HS-27A (cell line): ENCODE results near the gene SDHA.
"Not testable (repeated sequence)": the region's sequence is repeated elsewhere in the genome, so short reads cannot be mapped to it uniquely, and the experiment has no call there.

ENCODE experiments used
- DNase-seq: peaks from one replicate; pipeline ENCODE4 v3.0.0-alpha.2; 2012; ENCODE audit warnings: low read depth, missing footprints

SDHA gene

DNA sequence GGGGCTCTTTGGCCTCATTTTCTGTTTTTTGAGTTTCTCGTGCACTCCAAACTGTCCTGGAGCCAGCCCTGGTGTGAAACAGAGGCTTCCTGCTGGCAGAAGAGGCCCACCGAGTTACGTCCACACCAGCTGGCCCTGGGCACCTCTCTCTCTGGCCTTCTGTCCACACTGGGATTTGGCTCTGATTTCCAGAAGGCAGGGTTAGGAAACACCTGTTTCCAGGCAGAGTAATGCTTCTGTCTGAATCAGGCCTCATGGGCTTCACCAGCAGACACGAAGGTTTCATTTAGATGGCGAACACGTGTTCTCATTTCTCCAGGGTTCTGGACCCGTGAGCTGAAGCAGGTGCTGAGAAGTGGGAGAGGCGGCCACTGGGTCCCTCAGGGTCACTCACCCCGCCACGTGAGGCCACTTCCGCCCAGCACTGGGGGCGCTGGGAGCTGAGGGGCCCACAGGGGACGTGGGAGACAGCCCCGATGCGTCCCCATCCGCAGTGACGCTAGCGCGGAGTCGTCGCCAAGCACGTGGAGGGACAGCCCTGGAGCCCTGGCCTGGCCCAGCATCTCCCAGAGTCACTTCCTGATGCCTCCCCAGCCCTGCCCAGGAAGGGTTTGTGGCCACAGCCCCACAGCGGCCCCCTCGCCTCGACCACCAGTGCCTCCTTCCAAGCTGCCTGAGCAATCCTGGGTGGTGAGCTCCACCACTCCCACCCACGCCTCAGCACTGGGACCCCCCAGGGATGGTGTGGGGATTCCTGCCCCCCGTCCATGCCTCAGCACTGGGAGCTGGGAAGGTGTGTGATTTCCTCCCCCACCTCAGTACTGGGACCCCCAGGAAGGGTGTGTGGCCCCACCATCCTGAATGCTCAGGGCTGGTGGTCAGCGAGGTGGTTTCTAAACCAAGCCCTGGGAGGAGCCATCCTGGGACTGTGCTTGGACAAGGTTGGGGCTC is 31.8 kb upstream of the SDHA start:
- DNase-seq: no peak

DNA sequence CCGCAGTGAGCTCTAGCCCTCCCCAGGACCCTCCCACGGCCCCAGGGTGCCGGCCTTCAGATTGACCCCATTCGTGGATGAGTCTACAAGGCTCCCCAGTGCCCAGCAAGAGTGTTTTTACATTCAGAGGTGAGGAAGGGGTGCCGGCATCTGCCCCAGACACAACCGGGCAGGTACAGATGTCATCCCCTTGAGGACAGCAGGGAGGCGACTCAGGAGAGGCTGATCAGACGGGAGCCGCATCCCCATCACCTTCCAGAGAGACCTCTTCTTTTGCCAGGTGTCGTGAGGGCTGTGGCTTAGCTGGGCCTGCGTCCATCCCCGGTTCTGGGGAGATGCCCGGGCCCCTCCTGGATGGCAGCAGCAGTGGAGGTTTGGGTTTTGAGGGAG is 31.1 kb upstream of the SDHA start:
- DNase-seq: no peak

DNA sequence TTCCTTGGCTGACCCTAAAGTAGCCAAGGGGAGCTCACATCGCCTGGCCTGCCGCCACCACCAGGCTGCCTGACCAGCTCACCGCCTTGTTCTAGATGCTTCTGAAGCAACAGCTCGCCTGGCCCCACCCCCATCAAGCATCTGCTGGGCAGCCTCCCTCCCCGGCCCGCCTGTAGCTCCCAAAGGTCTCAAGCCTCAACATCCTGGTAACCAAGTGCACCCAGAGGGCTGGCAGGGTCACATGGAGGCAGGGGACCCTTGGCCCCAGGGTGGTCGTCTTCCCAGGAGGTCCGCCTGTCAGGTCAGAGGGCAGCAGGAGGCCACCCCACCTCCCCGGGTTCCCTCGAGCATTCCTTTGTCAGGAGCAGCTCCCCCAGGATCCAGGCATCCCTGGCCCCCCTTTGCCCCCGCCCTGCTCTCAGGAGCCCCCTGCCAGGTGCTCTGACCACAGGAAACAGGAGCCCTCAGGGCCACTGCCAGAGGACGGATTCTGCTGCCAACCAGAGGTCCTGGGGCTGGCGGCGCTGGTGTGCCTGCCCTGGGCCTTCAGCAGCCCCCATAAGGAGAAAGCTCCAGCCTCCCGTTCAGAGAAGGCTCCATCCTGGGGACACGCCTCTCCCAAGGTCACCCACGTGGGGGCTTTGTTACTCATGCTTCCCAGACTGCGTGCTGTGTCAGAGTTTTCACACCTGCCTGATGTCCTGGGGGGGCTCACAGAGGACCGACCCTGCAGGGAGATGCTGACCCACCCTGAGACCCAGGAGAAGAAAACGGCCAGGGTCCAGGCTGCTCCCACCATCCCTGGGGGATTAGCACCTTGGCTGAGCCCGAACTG is 30.3 kb upstream of the SDHA start:
- DNase-seq: no peak

DNA sequence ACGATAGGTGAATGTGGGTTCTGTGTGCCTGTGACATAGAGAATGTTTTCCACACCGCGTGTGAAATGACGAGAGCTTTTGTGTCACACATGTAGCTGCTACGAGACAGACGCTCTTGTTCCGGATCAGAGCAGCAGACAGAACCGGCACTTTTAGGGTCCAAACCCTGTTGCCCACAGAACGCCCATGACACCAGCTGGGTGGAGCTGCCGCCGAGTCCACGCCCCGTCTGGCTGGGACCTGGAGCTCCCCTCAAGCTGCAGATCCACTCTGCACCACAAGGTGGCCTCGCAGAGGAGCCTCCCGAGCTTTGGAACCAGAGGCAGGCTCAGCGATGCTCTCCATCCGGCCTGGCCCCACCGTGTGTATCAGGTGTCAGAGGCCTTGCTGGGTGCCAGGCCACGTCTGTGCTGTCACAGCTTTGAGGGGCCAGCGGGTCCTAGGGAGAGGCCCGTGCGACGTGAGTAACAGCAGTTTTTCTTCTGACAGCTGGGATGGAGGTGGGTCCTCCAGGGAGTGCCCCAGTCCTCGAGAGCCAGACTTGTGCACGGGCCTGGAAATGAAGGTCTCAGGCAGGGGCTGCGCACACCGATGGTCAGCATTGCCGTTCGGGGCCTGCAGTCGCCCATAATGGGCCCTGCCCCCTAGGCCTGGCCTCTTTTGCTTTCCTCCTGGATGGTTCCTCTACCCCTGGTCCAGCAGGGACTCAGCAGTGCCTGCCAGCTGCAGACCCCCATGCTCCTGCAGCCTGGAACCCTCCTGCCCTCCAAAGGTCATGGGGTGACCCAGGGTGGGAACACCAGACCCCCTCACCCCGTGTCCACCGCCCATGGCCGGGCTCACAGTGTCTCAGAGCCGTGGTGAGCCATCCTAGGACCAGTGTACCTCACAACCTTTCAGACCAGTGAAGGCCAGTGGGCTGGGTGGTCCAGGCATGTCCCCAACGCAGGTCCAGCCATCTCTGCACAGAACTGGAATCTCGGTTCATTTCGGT is 29.3 kb upstream of the SDHA start:
- DNase-seq: peak; percentile 59

DNA sequence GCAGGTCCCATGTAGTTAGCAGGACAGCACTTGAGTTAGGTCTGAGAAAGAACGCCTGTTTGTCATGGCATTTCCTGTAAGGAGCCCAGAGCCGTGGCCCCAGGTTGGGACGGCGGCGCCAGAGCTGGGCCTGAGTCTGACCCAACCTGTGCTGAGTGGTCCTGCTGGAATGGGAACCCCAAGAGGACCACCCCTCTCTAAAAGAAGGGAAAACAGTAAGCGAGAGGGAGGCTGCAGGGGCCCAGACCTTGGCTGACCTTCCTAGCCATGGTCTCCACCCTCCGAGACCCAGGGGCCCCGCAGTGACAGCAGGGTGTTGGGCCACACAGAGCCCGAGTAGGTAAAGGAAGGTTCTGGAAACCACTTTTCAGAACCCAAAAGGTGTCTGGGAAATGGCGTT is 28.6 kb upstream of the SDHA start:
- no peak for DNase-seq

DNA sequence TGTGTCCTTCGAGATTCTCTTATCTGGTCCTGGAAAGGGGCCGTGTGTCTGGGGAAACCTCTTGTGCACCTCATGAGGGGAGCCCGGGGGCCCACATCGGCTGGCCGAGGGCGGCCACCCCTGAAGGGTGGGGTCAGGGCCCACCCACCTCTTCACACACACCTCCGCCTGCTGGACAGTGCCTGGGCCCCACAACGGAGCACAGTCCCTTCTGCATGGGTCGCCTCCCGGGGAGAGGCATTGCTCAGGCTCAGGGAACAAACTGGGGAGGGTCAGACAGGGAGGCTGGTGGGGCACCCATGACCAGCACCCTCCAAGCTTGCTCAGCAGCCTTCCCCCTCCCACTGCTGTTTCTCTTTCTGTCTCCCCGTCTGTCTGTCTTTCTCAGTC is 28.1 kb upstream of the SDHA start:
- DNase-seq: no peak

DNA sequence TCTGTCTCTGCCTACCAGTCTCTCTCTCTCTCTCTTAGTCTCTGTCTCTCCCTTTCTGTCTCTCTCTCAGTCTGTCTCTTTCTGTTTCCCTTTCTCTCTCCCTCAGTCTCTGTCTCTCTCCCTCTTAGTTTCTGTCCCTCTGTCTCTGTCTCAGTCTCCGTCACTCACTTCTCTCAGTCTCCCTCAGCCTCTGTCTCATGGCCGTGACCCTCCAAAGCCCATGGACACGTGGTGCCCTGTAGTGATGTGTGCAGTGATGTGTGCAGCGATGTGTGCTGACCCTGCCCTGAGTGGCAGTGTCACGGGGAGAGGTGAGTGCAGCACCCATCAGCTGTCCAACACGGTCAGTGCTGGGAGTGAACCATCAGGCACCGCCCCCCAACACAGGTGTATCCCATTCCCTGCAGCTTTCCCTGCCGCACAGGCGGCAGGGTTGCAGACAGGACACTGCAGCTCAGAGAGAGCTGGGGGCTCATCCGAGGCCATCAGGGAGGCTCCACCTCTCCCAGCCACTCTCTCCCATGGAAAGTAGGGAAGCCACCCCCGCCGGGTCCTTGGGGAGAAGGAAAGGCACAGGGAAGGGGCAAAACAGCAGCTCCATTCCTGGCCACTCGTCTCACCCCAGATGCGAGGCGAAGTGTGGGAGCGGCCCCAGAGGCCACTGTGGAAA is 27.6 kb upstream of the SDHA start:
- no peak for DNase-seq

DNA sequence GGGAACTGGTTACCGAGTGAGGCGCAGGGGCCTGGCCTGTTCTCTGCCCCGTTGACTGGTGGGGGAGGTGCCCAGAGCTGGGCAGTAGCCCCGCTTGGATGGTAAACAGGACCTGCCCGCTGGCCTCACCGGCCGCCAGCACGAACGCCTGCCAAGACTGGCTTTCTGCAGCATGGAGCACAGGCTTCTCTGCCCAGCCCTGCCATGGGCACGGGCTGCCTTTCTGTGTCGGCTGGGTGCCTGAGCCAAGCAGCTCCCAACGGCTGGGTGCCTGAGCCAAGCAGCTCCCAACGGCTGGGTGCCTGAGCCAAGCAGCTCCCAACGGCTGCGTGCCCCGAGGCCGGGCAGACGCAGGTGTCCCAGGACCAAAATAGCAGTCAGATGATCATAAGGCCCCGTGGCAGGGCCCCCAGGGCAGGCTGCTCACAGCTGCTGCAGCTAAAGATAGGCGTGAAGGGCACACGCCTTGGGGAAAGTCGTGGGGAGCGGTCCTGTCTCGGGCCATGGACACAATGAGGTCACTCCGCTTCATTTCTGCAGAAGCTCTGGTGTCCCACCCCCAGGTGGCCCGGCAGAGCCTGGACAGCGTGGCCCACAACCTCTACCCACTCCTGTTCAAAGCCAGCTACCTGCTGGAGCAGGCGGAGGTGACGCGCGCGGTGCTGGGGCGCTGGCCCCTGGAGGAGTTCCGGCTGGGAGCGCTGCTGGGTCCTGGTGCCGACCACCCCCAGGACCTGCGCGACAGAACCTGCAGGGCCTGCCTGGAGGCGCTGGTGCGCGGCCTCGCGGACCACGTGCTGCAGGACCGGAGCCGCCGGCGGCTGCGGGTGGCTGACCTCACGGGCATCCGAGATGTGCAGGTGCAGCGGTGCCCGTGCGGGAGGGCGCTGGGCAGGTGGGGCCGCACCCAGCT is 26.8 kb upstream of the SDHA start, which contains the start of gene LRRC14B:
Gene LRRC14B (plus strand): TSS at position 460 of the 913 bp plus-strand sequence. CDS start 44 bp downstream, at position 504.
- no peak for DNase-seq

DNA sequence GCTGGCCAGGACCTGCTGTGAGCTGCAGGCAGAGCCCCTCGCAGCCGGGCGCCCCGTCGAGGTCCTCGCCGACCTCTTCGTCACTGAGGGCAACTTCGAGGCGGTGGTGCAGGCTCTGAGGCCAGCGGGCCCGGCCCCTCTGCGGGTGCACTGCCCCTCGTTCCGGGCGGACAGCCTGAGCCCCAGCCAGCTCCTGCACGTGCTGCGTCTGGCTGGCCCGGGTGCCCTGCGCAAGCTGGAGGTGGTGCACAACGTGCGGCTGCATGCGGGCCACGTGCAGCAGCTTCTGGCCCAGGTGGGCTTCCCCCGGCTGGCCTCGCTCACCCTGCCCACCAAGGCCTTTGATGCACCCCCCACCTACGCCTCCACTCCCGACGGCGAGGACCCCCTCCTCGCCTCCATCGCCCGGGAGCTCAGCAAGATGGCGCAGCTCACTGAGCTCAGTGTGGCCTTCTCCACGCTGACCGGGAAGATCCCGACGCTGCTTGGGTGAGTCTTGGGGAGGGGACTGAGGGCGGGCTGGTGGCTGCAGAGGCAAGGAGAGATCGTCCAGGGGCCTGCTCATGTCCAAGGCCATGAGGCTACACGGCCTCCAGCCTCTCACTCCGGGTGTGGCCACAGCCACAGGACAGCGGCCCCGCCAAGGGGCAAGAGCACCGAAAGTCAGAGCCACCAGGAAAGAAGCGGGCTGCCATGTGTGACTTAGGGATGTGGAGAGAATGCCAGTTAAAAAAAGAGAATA is 26.0 kb upstream of the SDHA start:
- no peak for DNase-seq

DNA sequence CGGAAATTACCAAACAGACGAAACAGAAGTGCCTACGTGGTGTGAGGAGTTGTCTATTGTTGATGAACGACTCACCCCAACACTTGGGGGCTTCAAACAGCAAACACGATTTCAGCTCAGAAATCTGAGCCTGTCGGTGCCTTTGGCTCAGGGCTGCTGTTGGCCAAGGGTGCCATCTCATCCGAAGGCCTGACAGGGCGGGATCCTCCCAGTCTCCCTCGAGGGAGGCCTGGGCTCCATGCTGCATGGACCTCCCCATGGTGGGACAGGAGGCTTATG is 25.5 kb upstream of the SDHA start:
- no peak for DNase-seq

DNA sequence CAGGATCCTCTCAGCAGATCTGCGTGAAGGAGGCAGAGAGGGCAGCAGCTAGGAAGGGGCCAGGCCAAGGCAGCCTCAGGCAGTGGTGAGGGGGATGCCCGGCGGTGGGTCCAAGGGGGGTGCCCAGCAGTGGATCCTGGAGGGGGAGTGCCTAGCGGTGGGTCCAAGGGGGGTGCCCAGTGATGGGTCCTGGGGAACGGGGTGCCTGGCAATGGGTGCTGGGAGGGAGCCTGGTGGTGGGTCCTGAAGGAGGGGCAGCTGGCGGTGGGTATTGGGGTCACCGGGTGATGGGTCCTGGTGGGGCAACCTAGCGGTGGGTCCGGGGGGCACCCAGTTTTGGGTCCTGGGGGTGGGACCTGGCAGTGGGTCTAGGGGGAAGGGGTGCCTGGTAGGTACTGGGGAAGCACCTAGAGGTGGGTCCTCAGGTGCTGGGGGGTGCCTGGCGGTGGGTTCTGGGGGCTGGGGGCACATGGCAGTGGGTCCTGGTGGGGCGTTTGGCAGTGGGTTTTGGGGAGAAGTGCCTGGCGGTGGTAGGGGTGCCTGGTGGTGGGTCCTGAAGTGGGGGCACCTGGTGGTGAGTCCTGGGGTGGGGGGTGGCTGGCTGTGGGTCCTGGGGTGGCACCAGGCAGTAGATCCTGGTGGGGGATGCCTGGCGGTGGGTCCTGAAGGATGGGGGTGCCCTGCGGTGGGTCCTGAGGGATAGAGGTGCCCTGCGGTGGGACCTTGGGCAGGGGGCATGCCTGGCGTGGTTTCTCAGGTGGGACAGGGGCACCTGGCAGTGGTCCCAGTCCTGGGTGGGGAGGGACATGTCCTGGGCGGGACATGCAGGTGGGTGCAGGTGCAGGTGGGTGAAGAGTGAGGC is 24.9 kb upstream of the SDHA start:
- DNase-seq: no peak

DNA sequence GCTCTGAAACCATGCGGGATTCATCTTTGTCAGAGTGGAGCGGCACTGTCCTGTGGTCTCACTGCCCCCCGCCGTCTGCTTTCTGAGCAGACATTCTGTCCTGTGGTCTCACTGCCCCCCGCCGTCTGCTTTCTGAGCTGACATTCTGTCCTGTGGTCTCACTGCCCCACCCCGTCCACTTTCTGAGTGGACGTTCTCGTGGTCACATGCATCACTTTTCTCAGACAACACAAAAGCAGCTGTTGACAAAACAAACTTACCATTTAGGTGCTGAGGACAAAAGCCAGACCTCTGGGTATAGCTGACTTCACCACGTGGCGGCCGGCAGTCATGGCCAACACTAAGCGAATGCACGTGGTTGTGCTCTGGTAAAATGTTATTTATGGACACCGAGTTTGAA is 24.0 kb upstream of the SDHA start:
- DNase-seq: no peak

DNA sequence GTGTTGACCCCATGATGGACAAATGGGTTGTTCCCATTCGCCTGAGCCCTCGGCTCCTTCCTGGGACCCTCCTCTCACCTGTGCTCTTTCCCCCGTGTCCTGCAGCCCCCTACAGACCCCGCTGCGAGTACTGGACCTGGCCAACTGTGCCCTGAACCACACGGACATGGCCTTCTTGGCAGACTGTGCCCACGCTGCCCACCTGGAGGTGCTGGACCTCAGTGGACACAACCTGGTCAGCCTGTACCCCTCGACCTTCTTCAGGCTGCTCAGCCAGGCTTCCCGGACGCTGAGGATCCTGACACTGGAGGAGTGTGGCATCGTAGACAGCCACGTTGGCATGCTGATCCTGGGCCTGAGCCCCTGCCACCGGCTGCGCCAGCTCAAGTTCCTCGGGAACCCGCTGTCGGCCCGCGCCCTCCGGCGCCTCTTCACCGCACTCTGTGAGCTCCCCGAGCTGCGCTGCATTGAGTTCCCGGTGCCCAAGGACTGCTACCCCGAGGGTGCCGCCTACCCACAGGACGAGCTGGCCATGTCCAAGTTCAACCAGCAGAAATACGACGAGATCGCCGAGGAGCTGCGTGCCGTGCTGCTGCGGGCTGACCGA is 23.4 kb upstream of the SDHA start:
- no peak for DNase-seq

DNA sequence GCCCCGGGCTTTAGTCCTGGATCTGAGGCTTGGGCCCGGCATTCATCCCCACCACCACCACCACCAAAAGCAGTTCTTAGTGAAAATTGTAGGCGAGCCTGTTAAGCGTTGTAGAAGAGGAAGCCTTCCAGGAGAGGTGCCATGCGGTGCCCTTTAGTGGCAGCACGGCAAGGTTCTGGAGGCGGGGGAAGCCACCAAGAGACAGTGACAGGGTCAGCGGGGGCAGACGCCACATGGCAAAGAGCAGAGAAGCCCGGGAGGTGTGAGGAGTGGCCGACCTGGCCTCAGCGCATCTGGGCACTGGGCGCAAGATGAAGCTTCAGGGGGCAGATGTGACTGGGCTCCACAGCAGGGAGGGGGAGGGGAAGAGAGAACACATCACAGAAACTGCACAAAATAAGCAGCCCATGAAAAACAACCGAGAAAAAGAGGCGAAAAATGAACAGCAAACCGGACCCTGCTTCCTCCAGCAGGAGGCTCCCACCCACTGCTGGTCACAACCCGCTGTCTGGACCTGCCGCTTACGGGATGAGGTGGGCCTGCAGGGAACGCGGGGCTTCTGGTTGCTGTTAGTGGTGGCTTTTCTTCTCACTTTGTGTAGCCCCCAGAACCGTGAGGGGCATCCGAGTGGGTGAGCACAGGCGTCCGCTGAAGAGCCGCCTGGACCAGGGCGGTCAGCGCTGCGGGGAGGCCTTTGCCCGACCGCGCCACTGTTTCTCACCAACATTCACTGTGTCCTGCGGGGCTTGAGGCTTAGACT is 22.5 kb upstream of the SDHA start:
- DNase-seq: no peak

DNA sequence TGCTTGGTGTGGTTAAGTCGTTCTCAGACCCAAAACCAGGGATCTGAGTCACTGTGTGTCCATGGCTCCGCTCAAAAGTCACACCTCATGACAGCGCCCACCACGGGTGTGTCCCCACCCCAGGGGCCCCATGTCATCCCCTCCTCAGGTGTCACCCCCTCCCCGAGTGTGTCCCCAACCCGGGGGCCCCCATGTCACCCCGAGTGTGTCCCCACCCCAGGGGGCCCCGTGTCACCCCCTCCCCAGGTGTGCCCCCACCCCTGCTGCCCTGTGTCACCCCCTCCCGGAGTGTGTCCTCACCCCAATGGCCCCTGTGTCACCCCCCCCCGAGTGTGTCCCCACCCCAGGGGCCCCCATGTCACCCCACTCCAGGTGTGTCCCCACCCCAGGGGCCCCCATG is 21.8 kb upstream of the SDHA start:
- DNase-seq: no peak

DNA sequence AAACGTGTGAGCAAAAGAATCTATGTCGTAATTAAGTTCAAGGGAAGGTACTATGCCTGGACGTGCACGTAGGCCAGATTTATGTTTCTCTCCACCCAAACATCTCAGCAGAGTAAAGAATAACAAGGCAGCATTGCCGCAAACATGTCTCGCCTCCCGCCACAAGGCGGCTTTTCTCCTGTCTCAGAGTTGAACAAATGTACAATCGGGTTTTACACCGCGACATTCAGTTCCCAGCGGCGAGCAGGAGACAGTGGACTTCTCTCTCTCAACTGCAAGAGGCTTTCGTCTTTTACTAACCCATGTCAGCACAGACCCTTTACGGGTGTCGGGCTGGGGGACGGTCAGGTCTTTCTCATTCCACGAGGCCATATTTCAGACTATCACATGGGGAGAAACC is 21.1 kb upstream of the SDHA start:
- not testable (repeated sequence) for DNase-seq

DNA sequence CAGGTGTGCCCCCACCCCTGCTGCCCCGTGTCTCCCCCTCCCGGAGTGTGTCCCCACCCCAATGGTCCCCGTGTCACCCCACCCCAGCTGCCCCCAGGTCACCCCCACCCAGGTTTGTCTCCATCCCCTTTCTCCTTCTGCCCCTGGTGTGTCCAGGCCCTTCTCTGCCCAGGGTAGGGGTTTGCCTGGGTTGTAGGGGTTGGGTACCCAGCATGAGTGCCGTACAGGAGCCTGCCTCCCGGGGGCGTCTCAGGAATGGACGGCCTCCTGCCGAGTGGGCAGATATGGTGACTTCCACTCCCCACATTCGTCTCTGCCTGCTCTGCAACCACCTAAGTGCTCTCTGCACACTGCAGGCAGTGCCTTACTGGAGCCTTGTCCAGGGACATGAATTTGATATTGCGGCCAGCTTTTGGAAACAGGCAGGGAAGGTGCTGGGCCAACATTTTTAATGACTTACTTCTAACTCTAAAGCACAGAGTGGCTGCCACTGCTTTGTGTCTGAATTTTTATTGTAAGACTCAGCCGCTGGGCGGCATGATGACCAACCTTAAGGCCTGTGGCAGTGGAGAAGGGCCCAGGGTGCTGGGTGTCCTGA is 20.1 kb upstream of the SDHA start:
- no peak for DNase-seq
